Neural crest cell (in vitro differentiated cells): ENCODE data around the gene SNED1. TPM values are rescaled to one million over a fixed set of nuclear protein-coding genes. Genes with fewer than 3 reads are reported as not detected.

Source experiments
- DNase-seq: peaks from one replicate; pipeline ENCODE4 v3.0.0; 2021; ENCODE audit warnings: low read depth, mixed read lengths, low spot score
- H3K27ac Mint-ChIP-seq: one replicate; pipeline ENCODE4 v1.8.0; 2021; ENCODE audit warnings: mild to moderate bottlenecking, mixed read lengths; ENCODE audit not compliant: unreplicated experiment
- H3K27me3 Mint-ChIP-seq: 2 replicates; pipeline ENCODE4 v1.8.0; 2021; ENCODE audit warnings: low read depth, mild to moderate bottlenecking, mixed read lengths
- H3K36me3 Mint-ChIP-seq: 2 replicates; pipeline ENCODE4 v1.8.0; 2021; ENCODE audit warnings: low read depth, mild to moderate bottlenecking, mixed read lengths
- H3K4me1 Mint-ChIP-seq: 2 replicates; pipeline ENCODE4 v1.8.0; 2021; ENCODE audit warnings: mixed read lengths
- H3K4me3 Mint-ChIP-seq: one replicate; pipeline ENCODE4 v1.8.0; 2021; ENCODE audit warnings: mild to moderate bottlenecking, mixed read lengths
- H3K9me3 Mint-ChIP-seq: 2 replicates; pipeline ENCODE4 v1.8.0; 2021; ENCODE audit warnings: mixed read lengths
- total RNA-seq: library from RNA; stranded (reverse); gene quantifications from 2 replicates; pipeline ENCODE4 v1.2.1, GENCODE V29; 2021
- TF ChIP-seq, protein P1 (sequence below): fragments of 200-600 bp; sonication (generic); conservative IDR thresholded peaks from 2 replicates; pipeline ENCODE4 v1.5.0; 2021; ENCODE audit warnings: antibody characterized with exemption, mild to moderate bottlenecking

Gene SNED1
- total RNA-seq, 1 donor from 2014 or later, result 0.30 TPM

DNA sequence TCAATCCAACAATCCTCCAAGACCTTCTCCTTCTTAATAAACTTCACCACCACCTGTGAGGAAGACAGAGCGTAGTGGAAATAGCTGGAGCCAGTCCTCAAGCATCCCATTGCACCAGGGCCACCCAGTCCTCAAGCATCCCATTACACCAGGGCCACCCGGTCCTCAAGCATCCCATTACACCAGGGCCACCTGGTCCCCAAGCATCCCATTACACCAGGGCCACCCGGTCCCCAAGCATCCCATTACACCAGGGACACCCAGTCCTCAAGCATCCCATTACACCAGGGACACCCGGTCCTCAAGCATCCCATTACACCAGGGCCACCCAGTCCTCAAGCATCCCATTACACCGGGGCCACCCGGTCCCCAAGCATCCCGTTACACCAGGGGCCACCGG is 116.9 kb downstream of the SNED1 start:
- no peaks in the 10 kb centered on the region for H3K4me1 Mint-ChIP-seq
- no peak overlapping the region for H3K4me3 Mint-ChIP-seq
- H3K27ac Mint-ChIP-seq, result no peak overlapping the region
- H3K27me3 Mint-ChIP-seq, result no peaks in the 10 kb centered on the region
- H3K9me3 Mint-ChIP-seq, result no peaks in the 10 kb centered on the region
- peaks cover 6% of the 10 kb centered on the region for H3K36me3 Mint-ChIP-seq
- TF ChIP-seq, protein P1, sequence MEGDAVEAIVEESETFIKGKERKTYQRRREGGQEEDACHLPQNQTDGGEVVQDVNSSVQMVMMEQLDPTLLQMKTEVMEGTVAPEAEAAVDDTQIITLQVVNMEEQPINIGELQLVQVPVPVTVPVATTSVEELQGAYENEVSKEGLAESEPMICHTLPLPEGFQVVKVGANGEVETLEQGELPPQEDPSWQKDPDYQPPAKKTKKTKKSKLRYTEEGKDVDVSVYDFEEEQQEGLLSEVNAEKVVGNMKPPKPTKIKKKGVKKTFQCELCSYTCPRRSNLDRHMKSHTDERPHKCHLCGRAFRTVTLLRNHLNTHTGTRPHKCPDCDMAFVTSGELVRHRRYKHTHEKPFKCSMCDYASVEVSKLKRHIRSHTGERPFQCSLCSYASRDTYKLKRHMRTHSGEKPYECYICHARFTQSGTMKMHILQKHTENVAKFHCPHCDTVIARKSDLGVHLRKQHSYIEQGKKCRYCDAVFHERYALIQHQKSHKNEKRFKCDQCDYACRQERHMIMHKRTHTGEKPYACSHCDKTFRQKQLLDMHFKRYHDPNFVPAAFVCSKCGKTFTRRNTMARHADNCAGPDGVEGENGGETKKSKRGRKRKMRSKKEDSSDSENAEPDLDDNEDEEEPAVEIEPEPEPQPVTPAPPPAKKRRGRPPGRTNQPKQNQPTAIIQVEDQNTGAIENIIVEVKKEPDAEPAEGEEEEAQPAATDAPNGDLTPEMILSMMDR, result no peak
- no peak for DNase-seq

DNA sequence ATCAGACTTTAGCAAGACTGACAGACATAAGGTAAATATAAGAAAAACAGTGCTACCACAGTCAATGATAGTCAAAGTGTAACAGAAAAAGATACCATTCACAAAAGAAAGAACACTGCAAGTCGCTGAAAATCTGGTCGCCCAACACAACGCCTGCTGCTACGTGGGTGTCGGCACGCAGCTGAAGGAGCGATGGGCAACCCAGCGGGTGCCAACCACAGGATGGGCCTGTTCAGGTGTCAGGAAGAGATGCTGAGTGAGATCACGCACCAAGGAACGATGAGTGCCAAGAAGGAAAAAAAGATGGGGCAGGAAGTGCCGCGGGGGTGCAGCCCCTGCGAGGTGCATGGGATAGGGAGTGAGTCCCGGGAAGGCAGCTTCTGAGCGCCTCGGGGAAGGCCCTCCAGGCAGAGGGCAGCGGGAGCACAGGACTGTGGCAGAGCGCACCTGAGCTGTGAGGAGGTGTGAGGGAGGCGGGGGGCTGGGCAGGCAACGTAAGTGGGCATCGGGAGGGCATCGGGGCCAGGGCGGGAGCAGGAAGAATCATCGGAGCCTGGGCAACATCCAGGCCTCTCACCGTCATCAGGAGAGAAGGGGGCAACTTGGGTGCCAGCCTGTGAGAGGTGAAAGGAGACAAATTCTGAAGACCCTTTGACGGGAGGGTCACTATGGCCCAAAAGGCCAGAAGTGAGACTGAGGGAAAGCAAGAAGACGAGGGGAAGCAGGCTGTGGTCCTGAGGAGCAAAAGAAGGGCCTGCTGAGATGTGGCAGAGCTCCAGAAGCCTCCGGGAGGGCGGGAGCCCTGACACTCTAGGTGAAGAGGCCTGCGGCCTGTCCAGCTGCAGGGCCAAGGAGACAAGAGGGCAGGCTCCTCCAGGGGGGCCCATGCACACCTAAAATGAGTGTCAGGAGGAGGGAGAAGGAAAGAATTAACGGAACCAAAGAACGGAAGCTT is 118.5 kb downstream of the SNED1 start:
- Mint-ChIP-seq H3K9me3 (peaks cover 3% of the 10 kb centered on the region), H3K27ac (peak overlapping the region; percentile 35), H3K36me3 (peaks cover 19% of the 10 kb centered on the region), H3K27me3 (no peaks in the 10 kb centered on the region), H3K4me1 (no peaks in the 10 kb centered on the region), H3K4me3 (no peak overlapping the region)
- TF ChIP-seq, protein P1, result no peak
- no peak for DNase-seq

DNA sequence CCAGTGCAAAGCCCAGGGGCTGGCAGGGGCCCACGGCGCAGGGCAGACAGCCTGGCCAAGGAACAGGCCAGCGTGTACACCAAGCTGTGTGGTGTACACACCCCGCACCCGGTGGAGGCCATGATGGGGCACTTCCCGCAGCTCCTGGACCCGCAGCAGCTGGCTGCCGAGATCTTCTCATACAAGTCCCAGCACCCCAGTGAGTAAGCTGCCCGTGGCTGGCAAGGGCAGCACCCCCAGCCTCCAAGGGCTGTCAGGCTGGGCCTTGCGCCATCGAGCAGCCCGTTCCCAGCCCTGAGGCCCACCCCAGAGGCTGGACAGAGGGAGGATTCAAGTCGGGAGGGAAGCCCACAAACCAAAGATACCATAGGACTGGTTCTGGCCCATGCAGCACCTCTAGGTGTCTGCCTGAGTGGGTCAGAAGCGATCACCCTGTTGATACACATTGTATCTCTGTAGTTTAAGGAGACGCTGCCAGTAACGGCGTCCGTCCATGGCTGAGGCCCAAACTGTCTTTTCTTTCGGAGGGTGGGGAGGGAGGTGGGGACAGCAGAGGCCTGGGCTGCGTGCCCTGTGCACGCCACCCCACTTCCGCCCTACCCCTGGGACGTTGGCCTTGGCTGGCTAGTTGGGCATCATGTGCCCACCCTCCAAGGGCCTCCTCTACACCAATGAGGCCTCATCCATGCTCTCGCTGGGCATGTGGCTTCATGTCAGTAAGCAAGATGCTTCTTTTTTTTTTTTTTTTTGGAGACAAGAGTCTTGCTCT is 120.5 kb downstream of the SNED1 start:
- DNase-seq, result no peak
- H3K27me3 Mint-ChIP-seq, result no peaks in the 10 kb centered on the region
- no peaks in the 10 kb centered on the region for H3K4me1 Mint-ChIP-seq
- no peak overlapping the region for H3K27ac Mint-ChIP-seq
- H3K4me3 Mint-ChIP-seq, result no peak overlapping the region
- H3K9me3 Mint-ChIP-seq, result peaks cover 3% of the 10 kb centered on the region
- peaks cover 19% of the 10 kb centered on the region for H3K36me3 Mint-ChIP-seq
- TF ChIP-seq, protein P1, result no peak

DNA sequence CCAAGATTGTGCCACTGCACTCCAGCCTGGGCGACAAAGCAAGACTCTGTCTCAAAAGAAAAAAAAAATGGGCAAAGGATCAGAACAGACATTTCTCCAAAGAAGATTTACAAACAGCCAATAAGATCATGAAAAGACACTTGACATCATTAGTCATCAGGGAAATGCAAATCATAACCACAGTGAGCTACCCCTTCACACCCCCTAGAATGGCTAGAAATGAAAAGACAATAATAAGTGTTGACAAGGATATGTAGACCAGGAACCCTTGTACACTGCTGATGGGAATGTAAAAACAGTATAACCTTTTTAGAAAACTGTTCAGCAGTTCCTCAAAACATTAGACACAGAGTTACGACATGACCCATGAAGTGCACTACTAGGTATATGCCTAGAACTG is 122.0 kb downstream of the SNED1 start:
- TF ChIP-seq, protein P1, result no peak
- H3K4me3 Mint-ChIP-seq, result no peak overlapping the region
- H3K27me3 Mint-ChIP-seq, result no peaks in the 10 kb centered on the region
- H3K4me1 Mint-ChIP-seq, result no peaks in the 10 kb centered on the region
- H3K36me3 Mint-ChIP-seq, result peaks cover 15% of the 10 kb centered on the region
- no peak for DNase-seq
- H3K27ac Mint-ChIP-seq, result no peak overlapping the region
- peaks cover 3% of the 10 kb centered on the region for H3K9me3 Mint-ChIP-seq

DNA sequence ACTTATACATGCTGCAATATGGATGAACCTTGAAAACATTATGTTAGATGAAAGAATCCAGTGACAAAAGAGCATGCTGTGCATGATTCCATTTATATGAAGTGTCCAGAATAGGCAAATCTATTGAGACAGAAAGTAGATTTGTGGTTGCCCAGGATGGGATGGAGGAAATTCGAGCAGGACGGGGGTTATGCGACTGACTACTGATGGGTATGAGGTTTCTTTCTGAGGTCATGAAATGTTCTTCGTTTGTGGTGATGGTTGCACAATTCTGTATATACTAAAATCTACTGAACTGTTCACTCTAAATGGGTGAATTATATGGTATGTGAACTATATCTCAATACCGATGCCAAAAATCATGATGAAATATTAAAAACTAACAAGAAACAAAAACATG is 122.6 kb downstream of the SNED1 start:
- H3K4me3 Mint-ChIP-seq, result no peak overlapping the region
- H3K4me1 Mint-ChIP-seq, result no peaks in the 10 kb centered on the region
- H3K27ac Mint-ChIP-seq, result no peak overlapping the region
- TF ChIP-seq, protein P1, result no peak
- peaks cover 15% of the 10 kb centered on the region for H3K36me3 Mint-ChIP-seq
- H3K27me3 Mint-ChIP-seq, result no peaks in the 10 kb centered on the region
- DNase-seq, result no peak
- H3K9me3 Mint-ChIP-seq, result peaks cover 3% of the 10 kb centered on the region
